HepG2 (cell line): ENCODE measurements around the gene FGD5. TPM values are rescaled to one million over a fixed set of nuclear protein-coding genes. Genes with fewer than 3 reads are reported as not detected.

Experiments used
- ATAC-seq: fragments of 200-7000 bp; cut with Tn5 transposase; 3 replicates; pipeline ENCODE4 v1.9.1; 2020; ENCODE audit warnings: mild to moderate bottlenecking, moderate library complexity
- BruUV-seq: library from RNA; stranded (reverse); fragments of 400-500 nt; replicated peaks from 2 replicates; lab custom pipeline; 2021; lab: Mats Ljungman, UMichigan
- CTCF ChIA-PET: fragments of 300-600 bp; formaldehyde crosslinking; extraction: SDS; loops from one replicate; lab custom pipeline; 2021; ENCODE audit warnings: low total read pairs, inconsistent platforms, low intra/inter-chr PET ratio; lab: Yijun Ruan, JAX
- POLR2A ChIA-PET: fragments of 350-600 bp; sonication (Branson Sonifier 250); formaldehyde crosslinking; loops from one replicate; lab custom pipeline; 2020; ENCODE audit warnings: antibody characterized with exemption, inconsistent platforms; lab: Yijun Ruan, JAX
- DNase-seq: peaks from one replicate; pipeline ENCODE4 v3.0.0-alpha.2; 2015; ENCODE audit warnings: low spot score
- FAIRE-seq: peaks from 3 replicates; lab custom pipeline; 2011; peaks lifted over from hg19 to GRCh38; lab: Jason Lieb, UNC
- H2AFZ ChIP-seq: one replicate; pipeline ENCODE4 v1.6.1; 2011; ENCODE audit warnings: low read length, inconsistent platforms
- H3K27ac ChIP-seq: fragments of 300-600 bp; 3 replicates; pipeline ENCODE4 v1.8.0; 2011; ENCODE audit warnings: mixed run types, mild to moderate bottlenecking, mixed read lengths, low read length, inconsistent platforms; ENCODE audit not compliant: insufficient read depth; ENCODE audit errors: extremely low read length
- H3K27me3 ChIP-seq, 2 experiments: fragments of 200-600 bp in 1 of 2; 2 replicates in 1 of 2; 3 replicates in 1 of 2; pipeline versions ENCODE4 v1.6.0 to v1.8.0; 2011; ENCODE audit warnings: low read length in 2 of 2, mild to moderate bottlenecking in 2 of 2, moderate library complexity in 2 of 2, inconsistent platforms in 1 of 2; ENCODE audit not compliant: insufficient read depth in 2 of 2, control insufficient read depth in 1 of 2
- H3K36me3 ChIP-seq, 2 experiments: fragments of 200-600 bp in 1 of 2; replicated peaks in 1 of 2; 2 replicates in 1 of 2; 3 replicates in 1 of 2; pipeline versions ENCODE4 v1.5.1 to v1.8.0; 2011; ENCODE audit warnings: low read length in 2 of 2, inconsistent platforms in 1 of 2; ENCODE audit not compliant: insufficient read depth in 2 of 2, control insufficient read depth in 1 of 2
- H3K4me1 ChIP-seq: 2 replicates; pipeline ENCODE4 v1.5.1; 2012; ENCODE audit warnings: low read length, inconsistent platforms; ENCODE audit not compliant: insufficient read depth
- H3K4me2 ChIP-seq: 2 replicates; pipeline ENCODE4 v1.6.0; 2011; ENCODE audit warnings: low read depth, low read length, inconsistent platforms
- H3K4me3 ChIP-seq, 3 experiments: fragments of 200-600 bp in 1 of 3; sonication (generic), shearing (Covaris generic) in 1 of 3; replicated peaks in 1 of 3; 2 replicates each; pipeline ENCODE4 v1.5.1; 2011 to 2016; ENCODE audit warnings: low read length in 3 of 3, inconsistent platforms in 2 of 3, low read depth in 2 of 3, mild to moderate bottlenecking in 2 of 3, control low read depth in 1 of 3, mixed read lengths in 1 of 3; ENCODE audit not compliant: insufficient read depth in 1 of 3
- H3K79me2 ChIP-seq: one replicate; pipeline ENCODE4 v1.6.1; 2011; ENCODE audit warnings: low read length, inconsistent platforms; ENCODE audit not compliant: insufficient read depth
- H3K9ac ChIP-seq: 2 replicates; pipeline ENCODE4 v1.6.0; 2011; ENCODE audit warnings: mild to moderate bottlenecking, low read depth, low read length, inconsistent platforms; ENCODE audit not compliant: insufficient read depth
- H3K9me3 ChIP-seq: 2 replicates; pipeline ENCODE4 v1.5.1; 2012; ENCODE audit warnings: mild to moderate bottlenecking, low read length
- H4K20me1 ChIP-seq: 2 replicates; pipeline ENCODE4 v1.6.0; 2011; ENCODE audit warnings: inconsistent platforms, mild to moderate bottlenecking, low read length, moderate library complexity; ENCODE audit not compliant: insufficient read depth
- SMAD3 ChIP-seq: sonication (generic); formaldehyde crosslinking; IDR thresholded peaks from 2 replicates; pipeline ENCODE4 v1.4.0; 2020; ENCODE audit warnings: missing genetic modification reagents
- ZNF687 ChIP-seq: sonication (generic); formaldehyde crosslinking; IDR thresholded peaks from 2 replicates; pipeline ENCODE4 v1.5.1; 2020; ENCODE audit warnings: mild to moderate bottlenecking, missing genetic modification reagents, moderate library complexity
- WGBS: methylation state at CpG from one replicate; pipeline ENCODE4 v1.1.6; 2017; ENCODE audit warnings: low lambda C conversion rate; 5-methylcytosine and 5-hydroxymethylcytosine counted together
- in situ Hi-C: cut with HindIII; loops from 2 replicates; pipeline ENCODE4 v1.10.0; 2017; ENCODE audit warnings: low pct_unique_long_range_greater_than_20kb; ENCODE audit not compliant: extremely low pct_ligation_motif_present
- intact Hi-C: fragments of 100-400 bp; cut with micrococcal nuclease; formaldehyde crosslinking; loops from one replicate; pipeline ENCODE4 v1.10.0; 2022; ENCODE audit not compliant: unreplicated experiment
- polyA plus RNA-seq, 8 experiments: library from polyadenylated mRNA; depleted of rRNA in 3 of 8; stranded (reverse) in 7 of 8; unstranded in 1 of 8; fragments of >200 nt; fragmentation: Illumina TruSeq in 4 of 8; extraction: Trizol in 4 of 8; gene quantifications; 2 replicates each; pipeline versions ENCODE4 v1.2.1 to v1.2.3, GENCODE V29; 2011 to 2016; ENCODE audit warnings: low read depth in 4 of 8, missing spikeins in 1 of 8, mixed read lengths in 1 of 8; ENCODE audit not compliant: insufficient read depth in 1 of 8
- total RNA-seq, 5 experiments: library from RNA; depleted of rRNA; stranded (reverse); fragments of >200 nt; fragmentation: Illumina TruSeq; extraction: Trizol; gene quantifications; 2 replicates each; pipeline ENCODE4 v1.2.3, GENCODE V29; 2016; ENCODE audit warnings: low read depth in 1 of 5

FGD5 gene
- total and polyA plus RNA-seq, 2 of the 13 experiments (the other 11 are each of a cell fraction or from before 2014, with no cell fraction given) = 0.17 TPM; not detected in 1

GRCh38 chr3:14810070-14810791, 8.5 kb upstream of the FGD5 start:
- intact Hi-C loops = no loop called here
- no peak overlapping the region for H3K4me2 ChIP-seq
- TF ChIP-seq ZNF687 (CRISPR knock-in tag) (0 out of 2 replicates have a peak, but pooled peaks have one; percentile 3), SMAD3 (CRISPR knock-in tag) (no peak)
- TF ChIP-seq, all 625 proteins: peak for 1
- Histone ChIP-seq H3K9me3 (no peaks in the 10 kb centered on the region), H3K27me3 (peaks cover 3 to 43% of the 10 kb centered on the region in 2 experiments; a peak in 4 of 5 replicates), H3K36me3 (no peaks in the 10 kb centered on the region), H3K79me2 (no peaks in the 10 kb centered on the region), H3K9ac (no peak overlapping the region), H3K4me1 (peaks cover 4% of the 10 kb centered on the region), H3K27ac (no peak overlapping the region), H3K4me3 (no peak overlapping the region; a peak in 2 of 6 replicates), H2AFZ (no peak overlapping the region), H4K20me1 (no peaks in the 10 kb centered on the region)
- FAIRE-seq (no peak), ATAC-seq (no peak; the same call in 1 of the 3 replicates), DNase-seq (no peak)
- 41% methylated on average over 31 of the region's 85 CpGs for WGBS
- CTCF ChIA-PET = no interaction called here
- in situ Hi-C loops = no loop called here
- POLR2A ChIA-PET = no interaction called here
- BruUV-seq = no TSS peak
